ENCODE measurements around the gene PDSS2.

The PDSS2 gene

DNA sequence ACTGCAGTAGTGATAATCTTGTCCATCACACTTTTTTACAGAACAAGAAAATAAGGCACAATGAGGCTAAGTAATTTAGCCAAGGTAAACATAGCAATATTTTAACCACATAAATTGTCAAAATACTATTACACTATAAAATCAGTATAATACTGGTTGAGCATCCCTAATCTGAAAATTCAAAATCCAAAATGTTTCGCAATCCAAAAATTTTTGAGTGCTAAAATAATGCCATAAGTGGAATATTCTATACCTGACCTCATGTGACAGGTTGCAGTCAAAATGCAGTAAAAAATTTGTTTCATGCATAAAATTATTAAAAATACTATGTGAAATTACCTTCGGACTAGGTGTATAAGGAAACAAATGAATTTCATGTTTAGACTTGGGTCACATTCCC lies 101.5 kb downstream of the PDSS2 start:
- no peak for DNase-seq

DNA sequence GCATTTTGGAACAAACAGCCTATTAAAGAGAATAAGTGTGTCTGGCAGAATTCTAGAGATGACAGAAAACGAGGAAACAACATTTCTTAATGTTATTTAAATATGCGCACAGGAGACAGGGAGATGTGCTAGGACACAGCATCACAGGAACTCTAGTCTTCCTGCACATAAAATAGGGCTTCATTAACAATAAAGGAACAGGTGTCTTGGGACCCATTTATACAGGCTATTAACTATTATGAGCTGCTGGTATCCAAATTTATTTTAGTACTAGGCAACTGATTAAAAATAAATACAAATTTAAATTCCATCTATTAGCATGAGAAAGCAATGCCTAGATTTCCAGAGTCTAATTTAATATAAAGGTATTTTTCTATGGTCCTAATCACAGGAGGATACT lies 102.3 kb downstream of the PDSS2 start:
- DNase-seq, result no peak

DNA sequence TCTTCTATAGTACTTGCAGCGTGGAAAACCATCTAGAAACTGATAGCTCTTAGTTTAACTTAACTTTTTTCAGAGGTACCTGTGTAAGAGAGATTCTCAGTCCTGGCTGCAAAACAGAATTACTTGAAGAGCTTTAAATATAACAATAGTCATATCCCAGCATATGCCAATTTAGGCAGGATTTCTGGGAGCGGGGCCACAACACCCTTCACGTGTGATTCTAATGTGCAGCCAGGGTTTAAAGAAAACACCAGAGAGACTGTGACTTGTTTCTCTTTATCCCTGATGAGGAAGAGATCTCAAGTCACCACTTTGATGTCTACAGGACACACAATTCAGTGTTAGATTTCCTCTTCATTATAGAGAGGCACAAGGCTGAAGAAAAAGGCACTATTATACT lies 103.7 kb downstream of the PDSS2 start:
- no peak for DNase-seq

DNA sequence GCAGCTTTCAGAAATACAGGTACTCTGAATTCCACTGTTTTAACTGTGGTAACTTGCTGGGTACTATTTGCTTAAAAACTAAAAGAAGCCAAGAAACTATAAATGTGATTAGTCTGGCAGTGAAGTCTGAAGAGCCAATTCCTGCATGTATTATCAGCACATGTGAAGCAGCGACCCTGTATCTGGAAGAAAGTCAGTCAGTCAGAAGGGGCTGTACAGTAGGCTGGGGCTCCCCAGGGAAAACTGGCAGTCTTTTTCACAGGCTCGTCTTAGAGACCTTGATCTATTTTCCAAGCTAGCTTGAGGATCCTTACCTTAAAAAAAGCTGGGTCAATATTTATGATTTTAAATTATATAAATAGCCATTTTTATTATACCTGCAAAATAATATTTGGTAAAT lies 104.9 kb downstream of the PDSS2 start:
- no peak for DNase-seq

DNA sequence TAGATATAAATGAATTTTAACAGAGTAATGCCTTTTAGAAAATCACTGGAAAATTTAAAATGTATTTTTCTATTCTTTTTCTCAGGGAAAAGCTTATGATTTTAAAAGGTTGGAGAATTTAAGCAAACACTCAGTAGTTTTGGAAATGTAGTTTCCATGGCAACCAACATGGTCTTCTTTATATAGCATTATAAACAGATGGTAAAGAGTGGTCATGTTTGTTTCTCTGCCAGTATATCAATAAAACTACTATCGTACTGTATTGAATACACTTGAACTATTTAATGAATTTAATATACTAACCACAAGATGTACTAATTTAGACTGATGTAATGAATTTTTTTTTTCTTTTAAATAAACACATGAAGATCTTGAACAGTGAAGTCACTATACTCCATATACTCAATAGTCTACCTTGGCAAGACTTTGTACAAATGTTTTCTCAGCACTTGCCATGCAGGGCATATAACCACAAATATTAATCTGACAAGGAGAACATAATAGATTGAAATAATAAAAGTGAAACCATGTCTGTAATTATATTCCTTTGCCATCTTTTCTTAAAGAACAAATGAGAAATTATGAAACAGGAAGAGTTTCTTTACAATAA lies 105.5 kb downstream of the PDSS2 start:
- DNase-seq, result no peak

DNA sequence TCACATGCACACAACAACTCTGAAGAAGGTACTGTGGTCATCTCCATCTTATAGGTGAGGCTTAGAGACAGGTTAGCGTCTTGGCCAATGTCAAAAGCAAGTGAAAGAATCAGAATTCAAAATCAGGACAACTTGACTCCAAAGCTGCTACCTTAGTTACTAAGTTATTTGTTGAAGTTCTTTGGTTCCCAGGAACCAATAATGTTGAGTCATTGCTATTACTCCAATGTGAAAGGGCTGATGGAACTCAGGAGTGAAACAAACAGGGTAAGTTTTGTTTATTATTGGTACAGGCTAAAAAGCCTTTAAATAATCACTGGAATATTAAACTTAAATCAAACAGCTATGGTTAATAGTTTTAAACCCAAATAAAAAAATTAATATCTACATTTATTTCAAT lies 111.1 kb downstream of the PDSS2 start:
- no peak for DNase-seq

DNA sequence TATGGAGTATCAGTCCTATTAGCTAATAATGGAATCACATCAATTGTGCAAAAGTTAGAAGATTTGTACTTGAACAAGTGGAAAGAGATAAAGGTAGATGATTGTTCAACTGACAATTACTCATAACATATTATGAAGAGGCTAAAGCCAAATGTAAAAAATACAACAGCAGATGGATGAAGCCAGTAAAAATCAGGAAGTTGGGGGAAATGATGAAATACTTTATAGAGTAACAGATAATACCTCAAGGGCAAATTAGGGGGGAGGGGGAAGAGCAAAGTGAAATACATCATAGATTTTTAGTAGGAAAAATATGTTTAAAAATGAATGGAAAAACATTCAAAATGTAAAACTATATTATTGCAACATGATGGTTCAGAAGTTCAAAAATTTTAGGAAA lies 114.0 kb downstream of the PDSS2 start:
- no peak for DNase-seq

DNA sequence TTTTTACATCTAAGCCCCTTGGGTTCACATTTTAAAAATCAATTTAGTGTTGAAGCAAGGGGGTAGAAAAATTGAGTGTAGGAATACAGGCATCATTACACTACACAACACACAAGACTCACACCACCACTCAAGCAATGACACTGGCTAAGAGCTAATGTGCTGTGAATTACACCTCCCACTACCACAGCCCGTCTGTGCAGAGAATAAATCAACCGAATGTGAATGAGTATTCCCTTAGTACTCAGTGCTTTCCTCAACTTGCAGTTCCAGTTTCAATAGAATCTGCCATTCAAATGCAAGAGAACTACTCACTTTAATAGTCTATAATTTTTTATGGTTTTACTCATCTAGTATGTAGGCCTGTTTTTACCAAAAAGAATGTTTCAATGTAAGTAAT lies 114.4 kb downstream of the PDSS2 start:
- no peak for DNase-seq

DNA sequence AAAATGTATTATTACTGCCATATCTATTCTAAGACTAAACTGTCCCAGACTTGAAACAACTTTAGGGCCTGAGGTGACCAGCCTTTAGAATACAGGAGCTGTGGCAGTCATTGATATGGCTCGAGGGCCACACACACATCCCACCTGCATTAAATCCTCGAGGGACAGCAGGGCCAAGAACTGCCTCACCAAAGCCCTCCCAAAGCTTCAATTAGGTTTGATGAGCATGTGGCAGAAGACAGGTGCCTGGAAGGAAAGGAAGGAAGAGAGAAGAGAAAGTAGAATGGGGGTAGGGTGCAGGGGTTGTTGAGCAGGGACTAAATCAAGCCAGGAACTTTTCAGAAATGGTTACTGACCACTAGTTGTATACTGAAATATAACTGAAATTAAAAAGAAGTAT lies 115.0 kb downstream of the PDSS2 start:
- DNase-seq, result no peak

DNA sequence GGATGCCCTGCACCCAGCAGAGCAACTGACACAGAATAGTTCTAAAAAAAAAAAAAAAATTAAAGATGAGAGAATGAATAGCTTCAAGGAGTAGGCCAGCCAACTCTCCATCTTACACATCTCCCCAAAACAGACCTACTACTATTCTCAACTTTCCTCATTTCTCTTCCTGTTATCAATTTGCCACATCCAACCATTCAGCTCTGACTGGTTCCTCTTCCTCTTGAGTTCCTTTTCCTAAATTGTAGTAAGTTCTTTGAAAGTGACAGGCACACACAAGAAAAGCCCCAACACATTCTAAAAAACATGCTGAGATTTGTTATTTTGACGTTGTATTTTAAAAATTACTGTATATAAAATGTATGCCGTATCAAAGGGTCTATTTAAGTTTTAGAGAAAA lies 117.2 kb downstream of the PDSS2 start:
- DNase-seq, result no peak

DNA sequence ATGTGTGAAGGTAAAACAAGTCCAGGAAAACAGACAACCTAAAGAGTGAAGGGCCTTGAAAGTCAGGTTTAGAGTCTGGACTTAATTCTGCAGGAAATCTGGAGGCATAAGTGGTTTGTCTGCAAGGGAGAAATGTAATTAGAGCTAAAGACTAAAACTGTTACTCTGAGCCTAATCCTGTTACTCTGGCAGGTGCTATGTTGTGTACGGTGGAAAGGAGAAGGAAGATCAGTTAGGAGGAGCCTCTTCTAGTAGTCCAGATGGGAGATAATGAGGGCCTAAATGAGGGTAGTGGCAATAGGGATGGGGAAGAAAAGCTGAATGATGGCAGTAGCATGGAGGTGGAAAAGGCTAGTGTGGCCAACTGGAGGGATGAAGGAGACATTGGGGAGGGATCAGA lies 118.5 kb downstream of the PDSS2 start:
- DNase-seq, result no peak

DNA sequence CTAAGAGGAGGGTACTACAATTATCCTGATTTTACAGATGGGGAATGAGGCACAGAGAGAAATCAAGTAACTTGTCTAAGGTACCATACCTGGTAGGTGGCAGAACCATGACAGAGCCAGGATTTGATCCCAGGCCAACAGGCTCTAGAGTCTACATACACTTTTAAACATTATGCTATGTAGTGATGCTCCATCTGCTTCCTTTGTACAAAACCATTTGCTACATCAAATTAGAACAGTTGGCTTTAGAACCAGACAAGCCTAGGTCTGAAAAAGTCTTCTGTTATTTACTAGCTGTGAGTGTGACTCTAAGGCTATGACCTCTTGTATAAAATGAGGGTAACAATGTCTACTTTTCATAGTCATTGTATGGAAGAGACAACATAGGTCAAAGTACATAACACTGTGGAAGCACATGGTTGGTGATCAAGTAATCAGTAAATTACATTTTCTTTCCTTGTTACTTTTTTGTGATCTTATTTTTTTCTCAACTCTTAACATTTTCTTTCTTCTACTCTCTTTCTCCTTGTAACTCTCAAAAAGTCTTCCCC lies 122.1 kb downstream of the PDSS2 start:
- DNase-seq, result no peak

DNA sequence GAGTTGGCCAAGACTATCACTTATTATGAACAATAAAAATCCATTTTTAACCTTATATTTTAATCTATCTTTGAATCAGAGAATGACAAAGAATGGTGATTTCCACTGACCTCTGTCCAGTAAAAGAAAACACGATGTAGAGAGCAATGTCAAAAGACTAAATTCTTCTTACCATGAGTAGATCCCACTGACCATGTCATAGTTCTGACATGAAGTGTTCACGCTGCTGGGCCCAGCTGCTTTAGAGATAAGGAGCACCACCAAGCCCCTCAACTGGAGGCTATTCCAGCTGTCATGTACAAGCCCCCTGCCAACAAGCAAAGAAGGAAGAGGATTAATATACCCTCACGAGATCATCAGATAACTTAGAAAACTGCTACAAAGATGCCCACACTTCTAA lies 125.3 kb downstream of the PDSS2 start:
- DNase-seq, result no peak

DNA sequence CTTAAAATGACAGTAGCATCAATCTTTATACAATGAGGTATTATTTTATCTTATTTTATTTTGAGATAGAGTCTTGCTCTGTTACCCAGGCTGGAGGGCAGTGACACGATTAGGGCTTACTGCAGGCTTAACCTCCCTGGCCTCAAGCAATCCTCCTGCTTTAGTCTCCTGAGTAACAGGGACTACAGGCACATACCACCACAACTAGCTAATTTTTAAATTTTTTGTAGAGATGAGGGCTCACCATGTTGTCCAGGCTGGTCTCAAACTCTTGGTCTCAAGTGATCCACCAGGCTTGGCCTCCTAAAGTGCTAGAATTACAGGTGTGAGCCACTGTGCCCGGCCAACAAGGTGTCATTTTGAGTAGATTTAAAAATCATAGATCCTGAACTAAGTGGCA lies 125.9 kb downstream of the PDSS2 start:
- DNase-seq, result no peak

DNA sequence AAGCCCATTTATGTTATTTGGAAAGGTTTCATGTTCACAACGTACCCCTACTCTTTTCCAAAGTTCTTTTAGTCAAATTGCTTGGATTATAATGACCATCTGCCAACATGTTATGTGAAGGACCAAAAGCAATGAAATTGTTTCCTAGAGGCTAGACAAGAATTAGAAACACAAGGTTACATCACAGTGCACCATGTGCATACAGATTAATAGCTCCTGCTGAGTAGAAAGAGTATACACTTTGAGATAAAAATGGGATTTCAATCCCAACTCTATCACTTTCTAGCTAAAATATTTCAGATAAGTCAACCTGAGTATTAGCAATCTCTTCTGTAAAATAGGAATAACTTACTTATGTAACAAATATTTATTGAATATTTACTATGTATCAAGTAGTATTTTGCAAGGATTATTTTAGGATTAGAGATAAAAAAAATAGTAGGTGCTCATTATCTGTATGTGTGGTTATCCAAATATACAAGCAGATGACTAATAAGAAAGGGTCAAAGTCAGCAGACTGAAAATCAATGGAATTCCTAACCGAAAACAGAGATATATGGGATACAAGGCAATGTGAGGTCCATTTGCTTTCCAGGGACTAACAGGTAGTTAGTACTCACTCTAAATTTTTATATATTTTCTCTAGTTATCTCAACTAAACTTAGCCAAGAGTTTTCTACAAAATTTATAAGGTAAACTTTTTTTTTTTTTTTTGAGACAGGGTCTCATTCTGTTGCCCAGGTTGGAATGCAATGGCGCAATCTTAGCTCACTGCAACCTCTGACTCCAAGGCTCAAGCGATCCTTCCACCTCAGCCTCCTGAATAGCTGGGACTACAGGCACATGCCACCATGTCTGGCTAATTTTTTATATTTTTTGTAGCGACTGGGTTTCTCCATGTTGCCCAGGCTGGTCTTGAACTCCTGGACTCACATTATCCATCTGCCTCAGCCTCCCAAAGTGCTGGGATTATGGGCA lies 127.7 kb downstream of the PDSS2 start:
- DNase-seq, result no peak

DNA sequence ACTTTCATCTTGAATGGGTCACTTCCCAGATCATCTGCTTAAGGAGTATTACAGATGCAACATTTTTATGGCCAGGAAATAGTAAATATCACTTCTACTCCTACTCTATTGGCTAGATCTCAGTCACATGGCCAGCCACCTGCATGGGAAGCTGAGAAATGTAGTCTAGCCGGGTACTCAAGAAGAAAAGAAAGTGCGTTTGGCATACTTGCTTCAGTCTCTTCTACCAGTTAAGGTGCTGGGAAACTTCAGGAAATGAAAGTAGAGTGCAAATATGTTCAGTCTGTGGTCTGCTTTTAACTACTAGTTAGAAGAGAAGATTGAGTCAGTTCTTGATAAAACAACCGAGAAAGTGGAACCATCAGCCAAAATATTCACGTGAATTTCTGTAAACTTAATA lies 129.2 kb downstream of the PDSS2 start:
- DNase-seq, result no peak

DNA sequence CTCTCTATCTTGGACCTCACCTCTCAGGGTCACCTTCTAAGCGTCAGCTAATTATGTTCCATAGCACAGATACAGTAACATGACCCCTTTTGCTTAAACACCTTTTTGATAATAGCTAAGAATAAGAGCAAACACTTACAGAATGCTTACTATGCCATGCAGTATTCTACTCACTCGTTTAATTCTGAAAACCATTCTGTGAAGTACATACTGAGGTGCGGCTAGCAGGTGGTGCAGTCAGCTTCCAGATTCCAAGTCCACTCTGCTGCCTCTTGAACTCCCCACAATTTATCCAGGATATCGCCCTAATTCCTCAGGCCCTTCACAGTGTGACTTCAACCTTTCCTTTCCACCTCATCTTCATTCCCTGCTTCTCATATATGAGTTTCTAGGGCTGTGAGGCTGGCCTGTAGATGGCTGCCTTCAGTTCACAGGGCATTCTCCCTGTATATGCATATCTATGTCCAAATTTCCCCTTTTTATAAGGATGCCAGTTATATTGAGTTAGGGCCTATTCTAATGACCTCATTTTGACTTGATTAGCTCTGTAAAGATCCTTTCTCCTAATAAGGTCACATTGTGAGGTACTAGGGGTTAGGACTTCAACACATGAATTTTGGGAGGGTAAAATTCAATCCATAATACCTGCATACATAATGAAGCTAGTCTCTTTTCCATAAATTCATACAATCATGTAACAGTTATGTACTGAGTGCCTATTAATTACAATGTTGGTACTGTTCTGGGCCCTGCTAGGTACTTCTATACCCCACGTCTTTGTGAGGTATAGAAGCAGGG lies 130.1 kb downstream of the PDSS2 start:
- no peak for DNase-seq

DNA sequence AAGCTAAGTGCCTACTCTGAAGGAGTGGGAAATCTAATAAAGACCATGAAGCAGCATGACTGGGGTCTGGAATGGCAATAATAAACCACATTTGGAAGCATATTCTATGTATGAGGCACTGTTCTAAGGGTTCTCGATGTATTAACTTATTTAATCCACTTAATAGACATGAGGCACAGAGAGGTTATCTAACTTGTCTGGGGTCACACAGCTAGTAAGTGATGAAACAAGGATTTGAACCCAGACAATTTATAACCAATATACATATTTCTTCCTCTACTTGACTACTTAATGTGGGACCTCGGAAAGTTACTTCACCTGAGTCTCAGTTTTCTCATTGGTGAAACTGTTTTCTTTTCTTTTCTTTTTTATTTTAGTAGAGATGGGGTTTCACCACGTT lies 131.3 kb downstream of the PDSS2 start:
- no peak for DNase-seq

DNA sequence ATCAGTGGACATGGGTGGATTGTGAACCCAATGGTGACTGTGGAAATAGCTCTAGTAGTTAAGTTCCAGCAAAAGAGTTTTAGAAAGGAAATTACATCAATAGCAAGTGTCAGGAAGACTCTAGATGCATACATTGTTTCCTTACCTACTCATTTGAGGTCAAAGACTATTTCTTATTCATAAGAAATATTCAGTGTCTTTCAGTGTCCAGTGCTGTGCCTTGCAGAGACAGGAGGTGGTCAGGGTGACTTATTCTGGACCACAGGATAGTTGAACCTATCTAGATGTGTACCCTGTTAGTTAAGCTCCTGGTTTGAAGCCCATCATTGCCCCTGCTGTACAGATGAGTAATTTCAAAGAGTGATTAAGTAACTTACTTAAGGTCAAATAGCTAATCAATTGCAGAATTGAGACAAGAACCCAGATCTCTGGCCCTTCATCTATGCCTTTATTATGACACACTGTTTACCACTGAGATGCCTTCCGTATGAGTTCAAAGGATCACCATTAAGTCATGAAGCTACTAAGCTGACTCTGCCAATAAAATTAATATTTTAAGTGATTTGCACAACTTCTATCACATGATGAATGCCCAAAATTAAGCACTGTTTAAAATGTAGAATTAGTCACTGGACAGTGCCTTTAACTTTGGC lies 136.1 kb downstream of the PDSS2 start:
- DNase-seq, result no peak

DNA sequence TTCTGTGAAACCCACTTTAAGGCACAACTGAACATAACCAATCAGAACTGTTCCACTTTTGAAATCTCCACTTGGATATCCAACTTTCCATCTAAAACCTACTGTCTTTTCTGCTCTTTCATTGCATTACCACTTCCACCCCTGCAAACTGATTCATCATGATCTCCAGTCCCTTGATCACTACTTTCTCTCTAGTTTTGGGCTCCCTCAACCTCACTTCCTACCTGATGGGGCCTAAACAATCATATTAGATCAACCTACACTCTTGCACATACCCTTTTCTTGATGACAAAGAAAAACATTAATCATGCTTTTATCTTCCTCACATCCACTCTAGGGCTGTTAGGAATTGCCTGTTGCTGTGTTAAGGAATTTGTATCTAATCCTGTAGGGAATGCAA lies 137.6 kb downstream of the PDSS2 start:
- no peak for DNase-seq

DNA sequence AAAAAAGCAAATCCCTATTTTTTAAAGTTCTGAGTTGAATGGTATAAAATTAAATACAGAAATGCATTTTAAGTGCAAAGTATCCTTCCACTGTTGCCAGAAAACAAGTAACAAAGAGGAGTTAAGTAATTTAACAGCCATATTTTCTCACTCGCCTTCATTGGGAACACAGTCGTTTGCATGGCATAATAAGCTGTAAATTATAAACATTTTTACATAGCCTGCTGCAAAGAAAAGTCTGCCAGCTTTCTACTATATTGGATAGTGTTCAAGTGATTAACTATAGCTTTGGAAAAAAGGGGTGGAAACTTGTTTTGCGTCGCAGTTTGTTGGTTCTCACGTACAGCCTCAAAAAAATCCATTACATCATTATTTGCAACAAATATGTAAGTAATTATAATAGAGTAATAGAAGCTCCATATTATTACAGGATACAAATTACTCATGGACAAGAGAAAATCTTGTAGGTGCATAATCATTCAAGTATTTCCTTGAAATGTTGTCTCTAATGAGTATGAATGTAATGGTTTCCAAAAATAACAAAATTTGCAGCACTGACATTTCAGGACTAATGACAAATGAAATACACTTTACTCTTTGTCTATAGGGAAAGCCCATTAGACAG lies 139.3 kb downstream of the PDSS2 start:
- no peak for DNase-seq

DNA sequence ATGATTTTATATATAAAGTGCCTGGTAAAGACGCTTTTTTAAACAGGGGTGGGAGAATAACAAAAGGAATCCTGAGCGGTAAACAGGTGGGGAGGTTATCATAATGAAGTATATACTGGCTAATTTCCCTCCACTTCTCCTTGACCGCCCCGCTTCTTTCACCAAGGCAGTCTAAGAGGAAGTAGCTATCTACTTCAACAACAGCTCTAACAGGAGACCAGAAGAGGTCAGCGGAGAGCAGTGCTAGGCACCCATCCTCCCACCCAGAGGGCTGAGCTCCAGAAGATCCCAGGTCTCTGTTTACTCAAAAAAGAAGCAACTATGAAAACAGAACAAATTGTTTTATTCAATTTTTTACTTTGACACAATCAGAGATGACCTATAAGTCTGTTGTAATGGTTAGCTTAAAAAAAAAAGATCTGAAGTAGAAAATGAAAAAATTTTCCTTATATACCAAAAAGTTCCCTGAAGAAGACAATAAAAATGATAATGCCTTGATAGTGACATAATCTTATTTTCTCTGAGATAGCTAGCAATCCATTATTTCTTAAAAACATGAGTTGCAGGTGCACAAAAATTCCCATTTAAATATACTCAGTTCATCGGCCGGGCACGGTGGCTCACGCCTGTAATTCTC lies 141.1 kb downstream of the PDSS2 start:
- DNase-seq, result peak; percentile 73

All from islet precursor cell (in vitro differentiated cells).